ENCODE data around the gene OR11A1. TPM values are rescaled to one million over a fixed set of nuclear protein-coding genes. Genes with fewer than 3 reads are reported as not detected.
"Not testable (repeated sequence)": the region's sequence is repeated elsewhere in the genome, so short reads cannot be mapped to it uniquely, and the experiment has no call there.

Gene OR11A1
- total RNA-seq, 1 experiment from 2014 or later: not detected

DNA sequence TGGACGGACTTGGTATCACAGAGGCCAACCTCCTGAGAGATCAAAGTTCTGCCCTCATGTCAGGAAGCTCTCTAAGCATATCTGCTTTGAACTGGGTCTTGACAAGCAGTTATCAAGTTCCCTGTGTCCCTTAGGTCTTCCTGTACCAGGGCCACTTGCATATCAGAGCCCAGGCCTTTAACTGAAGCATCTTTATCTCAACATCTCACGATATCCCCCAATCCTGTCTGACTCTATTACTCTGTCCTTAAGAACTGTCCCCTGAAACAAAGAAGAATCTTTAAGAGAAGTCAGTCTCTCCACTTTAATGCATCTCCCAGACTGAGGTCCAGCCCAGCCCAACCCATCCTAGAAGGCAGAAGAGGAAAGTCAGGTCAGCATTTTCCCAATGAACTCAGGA, 22.7 kb upstream of the OR11A1 start:
- no peak for DNase-seq (ENCODE audit: low spot score)

DNA sequence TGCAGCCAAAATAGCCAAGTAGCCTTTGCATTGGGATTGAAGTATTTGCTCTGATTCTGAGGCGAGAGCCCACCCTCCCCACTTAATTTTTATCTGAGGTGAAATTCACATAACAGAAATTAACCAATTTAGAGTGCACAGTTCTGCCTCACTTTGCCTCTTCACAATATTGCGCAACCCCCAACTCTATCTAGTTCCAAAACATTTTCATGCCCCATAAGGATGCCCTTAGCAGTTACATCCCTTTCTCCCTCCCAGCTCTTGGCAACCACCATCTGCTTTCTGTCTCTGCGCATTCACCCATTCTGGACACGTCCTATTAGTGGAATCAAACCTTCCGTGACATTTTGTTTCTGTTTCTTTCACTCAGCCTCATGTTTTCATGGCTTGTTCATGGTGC, 21.9 kb upstream of the OR11A1 start:
- no peak for DNase-seq (ENCODE audit: low spot score)

GRCh38 chr6:29477923-29478450, 21.1 kb upstream of the OR11A1 start:
- no peak for DNase-seq (ENCODE audit: low spot score)

DNA sequence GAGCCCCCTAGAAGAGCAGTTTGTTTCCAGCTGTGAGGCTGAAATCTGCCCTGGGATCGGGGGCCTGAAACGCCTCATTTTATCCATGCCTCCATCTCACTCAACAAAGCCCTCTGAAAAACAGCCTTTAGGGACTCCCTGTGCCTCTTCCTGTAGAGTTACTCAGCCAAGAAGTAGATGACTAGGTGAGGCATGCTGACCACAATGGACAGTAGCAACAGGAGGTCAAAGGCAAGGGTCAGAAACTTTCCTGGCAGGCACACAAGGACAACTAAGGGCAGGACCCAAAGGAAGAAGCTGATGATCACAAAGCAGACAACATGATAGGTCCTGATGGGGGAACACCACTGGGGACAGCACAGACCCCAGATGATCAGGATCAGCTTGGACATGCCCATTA, 18.1 kb upstream of the OR11A1 start:
- DNase-seq (ENCODE audit: low spot score): no peak

- DNase-seq (ENCODE audit: low spot score): no peak
Measured at GRCh38 chr6:29466241-29466640, 9.4 kb upstream of the OR11A1 start.

- no peak for DNase-seq (ENCODE audit: low spot score)
Measured at GRCh38 chr6:29465801-29466200, 8.9 kb upstream of the OR11A1 start.

- DNase-seq (ENCODE audit: low spot score): no peak
Measured at GRCh38 chr6:29465279-29465678, 8.4 kb upstream of the OR11A1 start.

- no peak for DNase-seq (ENCODE audit: low spot score)
Measured at GRCh38 chr6:29462022-29462421, 5.2 kb upstream of the OR11A1 start.

DNA sequence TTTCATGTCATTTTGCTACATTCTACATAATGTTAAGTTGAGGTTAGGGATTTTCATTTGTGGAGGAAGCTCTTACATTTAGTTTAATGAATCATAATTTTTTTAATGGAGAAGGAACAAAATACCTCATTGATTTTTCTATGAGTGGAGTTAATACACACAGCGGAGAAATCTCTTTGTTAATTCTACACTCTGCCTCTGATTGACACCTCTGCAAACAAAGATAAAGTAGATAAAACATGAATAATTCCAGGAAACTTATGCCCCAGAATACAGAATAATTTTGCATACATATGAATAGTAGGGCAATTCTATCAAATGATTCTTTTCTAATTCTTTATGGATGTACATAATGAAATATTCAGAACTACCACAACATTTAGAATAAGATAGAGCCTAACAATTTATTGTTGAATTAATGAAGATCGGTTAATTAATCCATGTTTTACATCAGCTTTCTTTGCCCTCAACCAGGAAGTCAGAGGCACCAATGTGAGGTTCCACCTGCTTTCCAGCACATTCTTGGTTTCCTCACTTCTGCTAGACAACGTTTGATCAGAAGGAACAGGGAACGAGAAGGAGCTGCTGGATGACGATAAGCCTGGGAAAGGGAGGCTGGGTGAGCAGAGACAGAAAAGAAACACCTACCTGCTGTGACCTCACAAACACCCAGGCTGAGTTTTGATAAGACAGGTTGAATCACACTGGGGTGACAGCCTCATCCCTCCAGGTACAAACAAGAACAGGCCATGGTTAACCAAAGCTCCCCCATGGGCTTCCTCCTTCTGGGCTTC, 4.3 kb upstream of the OR11A1 start:
- DNase-seq (ENCODE audit: low spot score): no peak

DNA sequence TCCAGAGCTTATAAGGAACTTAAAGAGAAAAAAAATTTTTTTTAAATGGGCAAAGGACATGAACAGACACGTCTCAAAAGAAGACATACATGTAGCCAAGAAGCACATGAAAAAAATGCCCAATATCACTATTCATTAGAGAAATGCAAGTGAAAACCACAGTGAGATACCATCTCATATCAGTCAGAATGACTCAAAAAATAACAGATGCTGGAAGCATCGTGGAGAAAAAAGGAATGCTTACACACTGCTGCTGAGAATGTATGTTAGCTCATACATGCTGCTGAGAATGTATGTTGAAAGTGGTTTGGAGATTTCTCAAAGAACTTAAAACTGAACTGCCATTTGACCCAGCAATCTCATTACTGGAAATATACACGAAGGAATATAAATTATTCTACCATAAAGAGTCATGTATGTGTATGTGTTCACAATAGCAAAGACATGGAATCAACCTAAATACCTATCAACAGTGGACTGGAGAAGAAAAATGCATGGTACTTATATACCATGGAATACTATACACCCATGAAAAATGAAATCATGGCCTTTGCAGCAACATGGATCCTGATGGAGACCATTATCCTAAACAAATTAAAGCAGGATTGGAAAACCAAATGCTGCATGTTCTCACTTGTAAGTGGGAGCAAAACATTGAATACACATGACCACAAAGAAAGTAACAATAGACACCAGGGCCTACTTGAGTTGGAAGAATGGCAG, 5.2 kb downstream of the OR11A1 start:
- no peak for DNase-seq (ENCODE audit: low spot score)

DNA sequence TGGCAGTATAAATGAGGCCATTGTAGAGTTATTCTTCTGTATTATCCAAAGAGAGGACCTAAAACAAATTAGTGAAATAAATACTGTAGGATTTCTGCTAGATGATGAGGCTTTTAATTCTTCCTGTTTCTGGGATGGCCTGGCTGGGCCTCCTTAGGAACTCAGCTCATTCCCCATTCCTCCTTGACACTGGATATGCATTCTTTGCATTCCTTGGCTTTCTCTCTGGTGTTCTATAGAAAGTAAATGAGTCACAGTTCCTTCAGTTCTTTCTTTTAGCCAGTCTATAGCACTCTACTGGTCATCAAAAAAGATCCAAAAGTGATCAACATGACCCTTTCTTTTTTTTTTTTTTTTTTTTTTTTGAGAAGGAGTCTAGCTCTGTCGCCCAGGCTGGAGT, 9.2 kb downstream of the OR11A1 start:
- DNase-seq (ENCODE audit: low spot score): no peak

- not testable (repeated sequence) for DNase-seq (ENCODE audit: low spot score)
Measured at GRCh38 chr6:29444031-29444430, 12.8 kb downstream of the OR11A1 start.

GRCh38 chr6:29442719-29443118, 14.2 kb downstream of the OR11A1 start:
- DNase-seq (ENCODE audit: low spot score): no peak

- no peak for DNase-seq (ENCODE audit: low spot score)
Measured at GRCh38 chr6:29439006-29439405, 17.9 kb downstream of the OR11A1 start, which contains the start of gene OR10C1. Gene OR10C1, plus strand, starts transcription at chr6:29439306. Its CDS starts 710 bp downstream, at chr6:29440016.

DNA sequence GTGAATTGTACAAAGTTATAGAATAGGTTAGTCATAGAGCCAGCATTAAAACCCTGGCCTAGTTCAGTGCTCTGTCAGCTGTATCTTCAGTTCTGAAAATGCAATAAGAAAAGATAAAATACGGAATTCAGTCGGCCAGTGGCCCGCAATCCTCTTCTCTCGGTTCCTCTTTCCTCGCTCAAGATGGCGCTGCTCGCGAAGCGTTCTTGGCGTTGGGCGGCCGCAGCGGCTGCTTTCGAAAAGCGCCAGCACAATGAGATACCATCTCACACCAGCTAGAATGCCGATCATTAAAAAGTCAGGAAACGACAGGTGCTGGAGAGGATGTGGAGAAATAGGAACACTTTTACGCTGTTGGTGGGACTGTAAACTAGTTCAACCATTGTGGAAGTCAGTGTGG, 20.1 kb downstream of the OR11A1 start:
- DNase-seq (ENCODE audit: low spot score): not testable (repeated sequence)

GRCh38 chr6:29426654-29427053, 30.2 kb downstream of the OR11A1 start:
- peak; percentile 10 for DNase-seq (ENCODE audit: low spot score)

DNA sequence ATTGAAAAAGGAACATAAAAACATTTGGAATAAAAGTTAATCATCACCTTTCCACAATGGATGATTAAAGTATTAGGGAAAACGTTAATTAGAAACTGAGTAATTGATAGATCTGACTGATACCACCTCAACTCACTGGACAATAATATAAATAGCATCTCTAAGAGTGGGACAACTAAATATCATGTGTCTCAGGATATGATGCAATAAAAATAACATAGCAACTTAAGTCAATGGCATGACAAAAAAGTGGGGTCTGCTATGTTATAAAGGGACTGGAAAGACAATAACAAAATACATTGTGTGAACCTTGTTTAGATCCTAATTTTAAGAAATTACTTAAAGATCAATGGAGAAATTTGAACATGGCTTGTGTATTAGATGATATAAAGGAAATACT, 31.8 kb downstream of the OR11A1 start:
- no peak for DNase-seq (ENCODE audit: low spot score)

GRCh38 chr6:29424575-29424974, 32.3 kb downstream of the OR11A1 start:
- DNase-seq (ENCODE audit: low spot score): no peak

DNA sequence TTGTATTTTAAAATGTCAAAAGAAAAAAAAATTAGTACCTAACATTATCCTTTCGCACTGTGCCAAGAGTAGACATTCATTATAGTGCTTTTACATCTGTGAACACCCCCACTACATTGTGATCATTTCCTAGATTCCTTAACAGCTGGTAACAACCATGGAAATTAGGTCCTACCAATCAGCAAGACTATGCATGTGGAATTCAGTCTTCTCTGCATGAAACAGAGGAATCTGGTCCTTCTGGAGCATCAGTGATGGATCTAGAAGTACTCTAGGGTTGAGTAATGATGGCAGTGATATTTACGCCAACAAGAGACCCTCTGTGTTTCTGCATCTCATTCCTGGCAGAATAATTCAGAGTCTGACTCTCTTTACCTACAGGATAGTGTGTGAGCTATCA, 32.7 kb downstream of the OR11A1 start:
- no peak for DNase-seq (ENCODE audit: low spot score)

DNA sequence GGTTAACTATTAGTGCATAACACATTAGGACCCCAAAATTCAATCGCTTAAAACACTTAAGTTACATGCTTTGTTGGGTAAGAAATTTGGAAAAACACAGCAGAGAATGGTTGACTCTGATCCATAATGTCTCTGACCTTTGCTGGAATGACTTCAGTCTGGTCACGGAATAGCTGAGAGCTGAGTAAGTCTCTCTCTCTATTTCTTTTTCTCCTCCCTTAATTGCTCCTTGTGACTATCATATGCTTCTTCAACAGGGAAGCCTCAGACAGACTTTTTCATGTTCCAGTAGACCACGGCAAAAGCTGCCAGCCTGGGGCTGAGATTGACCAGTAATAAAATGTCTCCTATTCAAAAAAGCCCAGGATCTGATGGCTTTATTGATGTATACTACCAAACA, 37.4 kb downstream of the OR11A1 start:
- no peak for DNase-seq (ENCODE audit: low spot score)

- peak; percentile 8 for DNase-seq (ENCODE audit: low spot score)
Measured at GRCh38 chr6:29414588-29414987, 42.3 kb downstream of the OR11A1 start, which contains the start of gene OR12D1. Gene OR12D1, plus strand, starts transcription at chr6:29414928.

DNA sequence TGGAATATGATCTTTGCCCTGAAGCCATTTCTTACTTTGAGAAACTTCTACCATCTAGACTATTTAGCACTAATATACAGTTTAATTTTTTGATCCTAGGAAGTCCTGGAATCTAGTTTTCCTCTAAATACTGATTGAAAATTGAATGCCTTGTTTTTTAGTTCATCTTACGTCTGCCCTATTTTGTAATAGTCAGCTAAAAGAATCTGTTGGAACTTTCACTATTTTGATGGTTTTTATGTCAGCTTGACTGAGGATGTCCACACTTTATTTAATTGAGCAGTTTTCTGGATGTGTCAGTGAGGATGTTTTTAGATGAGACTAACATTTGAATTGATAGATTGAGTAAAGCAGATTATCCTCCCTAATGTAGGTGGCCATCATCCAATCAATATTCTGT, 53.1 kb downstream of the OR11A1 start:
- DNase-seq (ENCODE audit: low spot score): no peak

GRCh38 chr6:29399525-29399924, 57.3 kb downstream of the OR11A1 start:
- DNase-seq (ENCODE audit: low spot score): no peak

Data from HT-29 (cell line).